ENCODE data around the gene CAB39. TPM values are rescaled to one million over a fixed set of nuclear protein-coding genes. Genes with fewer than 3 reads are reported as not detected.

Gene CAB39
- total and polyA plus RNA-seq, 2 experiments from 2014 or later: 31.9 to 36.2 TPM

DNA sequence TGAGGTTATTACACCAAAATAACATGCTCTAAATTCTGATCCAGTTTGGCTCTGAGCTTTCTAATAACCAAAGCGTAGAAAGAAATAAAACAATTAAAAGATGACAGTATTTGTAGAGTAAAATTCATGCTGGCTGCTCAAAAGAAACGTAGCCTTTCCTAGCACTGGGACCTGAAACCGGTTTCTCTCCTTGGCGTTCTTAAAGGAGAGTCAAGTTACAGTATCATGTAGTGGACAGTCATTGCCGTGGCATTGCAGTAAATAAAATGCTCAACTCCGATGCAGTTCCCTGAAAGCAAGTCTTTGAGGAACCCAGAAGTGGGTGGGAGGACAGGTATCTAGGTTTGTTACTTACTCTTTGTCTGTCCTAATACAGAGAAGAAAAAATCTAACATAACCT, 99.4 kb downstream of the CAB39 start:
- no peak overlapping the region for H3K4me3 ChIP-seq
- no peak for DNase-seq (ENCODE audit: low read depth in 1 of 2, low spot score in 1 of 2)
- TF ChIP-seq, protein P1, sequence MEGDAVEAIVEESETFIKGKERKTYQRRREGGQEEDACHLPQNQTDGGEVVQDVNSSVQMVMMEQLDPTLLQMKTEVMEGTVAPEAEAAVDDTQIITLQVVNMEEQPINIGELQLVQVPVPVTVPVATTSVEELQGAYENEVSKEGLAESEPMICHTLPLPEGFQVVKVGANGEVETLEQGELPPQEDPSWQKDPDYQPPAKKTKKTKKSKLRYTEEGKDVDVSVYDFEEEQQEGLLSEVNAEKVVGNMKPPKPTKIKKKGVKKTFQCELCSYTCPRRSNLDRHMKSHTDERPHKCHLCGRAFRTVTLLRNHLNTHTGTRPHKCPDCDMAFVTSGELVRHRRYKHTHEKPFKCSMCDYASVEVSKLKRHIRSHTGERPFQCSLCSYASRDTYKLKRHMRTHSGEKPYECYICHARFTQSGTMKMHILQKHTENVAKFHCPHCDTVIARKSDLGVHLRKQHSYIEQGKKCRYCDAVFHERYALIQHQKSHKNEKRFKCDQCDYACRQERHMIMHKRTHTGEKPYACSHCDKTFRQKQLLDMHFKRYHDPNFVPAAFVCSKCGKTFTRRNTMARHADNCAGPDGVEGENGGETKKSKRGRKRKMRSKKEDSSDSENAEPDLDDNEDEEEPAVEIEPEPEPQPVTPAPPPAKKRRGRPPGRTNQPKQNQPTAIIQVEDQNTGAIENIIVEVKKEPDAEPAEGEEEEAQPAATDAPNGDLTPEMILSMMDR (IDR thresholded peaks at IDR 0.05; ENCODE audit: low read depth, low read length): no peak
- no peaks in the 10 kb centered on the region for H3K27me3 ChIP-seq
- H3K4me1 ChIP-seq (ENCODE audit: low read depth): no peaks in the 10 kb centered on the region
- no peaks in the 10 kb centered on the region for H3K9me3 ChIP-seq (ENCODE audit: low read depth)
- H3K27ac ChIP-seq: no peak overlapping the region
- H3K36me3 ChIP-seq: peaks cover 23% of the 10 kb centered on the region

DNA sequence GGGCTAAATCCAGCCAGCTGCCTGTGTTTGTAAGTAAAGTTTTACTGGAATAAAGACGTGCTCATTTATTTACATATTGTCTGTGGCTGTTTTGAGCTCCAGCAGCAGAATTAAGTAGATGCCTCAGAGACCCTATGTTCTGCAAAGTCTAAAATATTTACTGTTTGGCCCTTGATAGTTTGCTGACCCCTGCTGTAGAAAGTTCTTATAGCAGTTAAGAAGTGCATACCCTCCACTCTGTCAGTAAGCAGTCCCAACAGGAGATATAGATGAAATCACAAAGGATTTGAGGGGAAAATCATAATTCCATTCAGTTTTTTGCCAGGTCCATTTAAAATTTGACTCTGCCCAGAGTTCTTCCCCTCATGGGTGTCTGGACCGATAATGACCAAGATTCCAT, 102.0 kb downstream of the CAB39 start:
- peak; percentile 18 to 57 for DNase-seq (ENCODE audit: low read depth in 1 of 2, low spot score in 1 of 2)
- Histone ChIP-seq H3K4me3 (no peak overlapping the region), H3K4me1 (ENCODE audit: low read depth) (no peaks in the 10 kb centered on the region), H3K27me3 (no peaks in the 10 kb centered on the region), H3K36me3 (peaks cover 28% of the 10 kb centered on the region), H3K9me3 (ENCODE audit: low read depth) (no peaks in the 10 kb centered on the region), H3K27ac (no peak overlapping the region)
- TF ChIP-seq, protein P1 (IDR thresholded peaks at IDR 0.05; ENCODE audit: low read depth, low read length): peak; percentile 63

DNA sequence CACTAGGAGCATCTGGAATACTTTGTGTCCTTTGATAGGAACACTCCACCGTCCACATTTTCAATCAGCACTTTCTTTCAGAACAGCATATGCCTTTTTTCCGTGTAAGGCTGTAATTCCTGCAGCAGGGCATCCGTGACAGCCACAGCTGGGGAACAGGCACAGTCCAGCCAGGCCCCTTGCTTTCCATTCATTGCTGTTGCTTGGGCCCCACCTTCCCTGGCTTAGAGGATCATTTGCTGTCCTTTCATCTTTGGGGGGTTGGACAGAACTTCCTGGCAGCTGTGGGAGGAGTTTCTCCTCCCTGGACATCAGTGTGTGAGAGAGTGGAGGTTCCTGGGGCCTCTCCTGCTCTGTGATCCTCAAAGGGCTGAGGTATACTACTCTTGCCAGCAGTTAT, 102.4 kb downstream of the CAB39 start:
- no peak overlapping the region for H3K27ac ChIP-seq
- H3K4me3 ChIP-seq: no peak overlapping the region
- H3K27me3 ChIP-seq: no peaks in the 10 kb centered on the region
- H3K9me3 ChIP-seq (ENCODE audit: low read depth): no peaks in the 10 kb centered on the region
- H3K4me1 ChIP-seq (ENCODE audit: low read depth): no peaks in the 10 kb centered on the region
- H3K36me3 ChIP-seq: peaks cover 28% of the 10 kb centered on the region
- TF ChIP-seq, protein P1 (IDR thresholded peaks at IDR 0.05; ENCODE audit: low read depth, low read length): no peak
- DNase-seq (ENCODE audit: low read depth in 1 of 2, low spot score in 1 of 2): no peak

DNA sequence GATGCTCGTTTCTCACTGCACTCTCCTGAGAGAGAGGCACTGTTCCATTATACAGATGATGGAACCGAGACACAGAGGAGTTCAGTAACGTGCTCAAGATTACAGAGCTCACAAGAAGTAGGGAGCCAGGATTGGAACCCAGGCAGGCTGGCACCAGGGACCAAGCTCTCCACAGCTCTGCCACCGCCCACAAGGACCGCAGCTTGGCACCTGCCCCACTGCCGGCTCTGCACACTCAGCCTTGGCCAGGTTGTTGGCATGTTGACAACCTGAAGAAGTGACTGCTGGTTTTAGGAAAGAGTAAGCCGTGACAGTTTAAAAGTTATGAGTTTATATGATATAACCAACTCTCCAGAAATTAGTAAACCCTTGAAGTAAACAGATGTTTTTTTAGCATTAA, 104.1 kb downstream of the CAB39 start:
- Histone ChIP-seq H3K27me3 (no peaks in the 10 kb centered on the region), H3K36me3 (peaks cover 24% of the 10 kb centered on the region), H3K4me1 (ENCODE audit: low read depth) (no peaks in the 10 kb centered on the region), H3K4me3 (no peak overlapping the region), H3K27ac (no peak overlapping the region), H3K9me3 (ENCODE audit: low read depth) (no peaks in the 10 kb centered on the region)
- TF ChIP-seq, protein P1 (IDR thresholded peaks at IDR 0.05; ENCODE audit: low read depth, low read length): no peak
- DNase-seq (ENCODE audit: low read depth in 1 of 2, low spot score in 1 of 2): no peak

DNA sequence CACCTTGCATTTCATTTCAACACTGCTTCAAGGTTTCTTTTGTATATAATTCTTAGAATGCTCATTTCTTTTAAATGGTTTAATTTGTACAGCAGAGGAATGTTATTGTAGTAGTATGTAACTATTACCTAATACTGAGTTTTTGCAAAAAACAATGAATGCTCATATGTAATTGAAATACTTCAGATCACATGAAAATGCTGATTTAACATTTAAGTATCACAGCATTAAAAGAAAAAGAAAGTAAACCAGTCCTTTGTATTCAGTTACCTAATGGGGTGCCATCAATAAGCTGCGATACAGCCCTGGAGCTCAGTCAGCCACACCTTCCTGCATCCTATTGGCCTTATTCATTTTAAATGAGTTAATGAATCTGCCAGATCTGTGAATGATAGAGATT, 106.8 kb downstream of the CAB39 start:
- no peaks in the 10 kb centered on the region for H3K9me3 ChIP-seq (ENCODE audit: low read depth)
- no peaks in the 10 kb centered on the region for H3K4me1 ChIP-seq (ENCODE audit: low read depth)
- no peak overlapping the region for H3K4me3 ChIP-seq
- TF ChIP-seq, protein P1 (IDR thresholded peaks at IDR 0.05; ENCODE audit: low read depth, low read length): no peak
- H3K27me3 ChIP-seq: no peaks in the 10 kb centered on the region
- H3K27ac ChIP-seq: no peak overlapping the region
- H3K36me3 ChIP-seq: peaks cover 21% of the 10 kb centered on the region
- no peak for DNase-seq (ENCODE audit: low read depth in 1 of 2, low spot score in 1 of 2)

All from cardiac muscle cell (in vitro differentiated cells and primary cell).